ENCODE measurements around the gene CAMK1D.
A peak's percentile ranks its signal among the peaks of the same experiment; 100 is the strongest.

CAMK1D gene

GRCh38 chr10:12633776-12634620 is 284.7 kb downstream of the CAMK1D start:
- no peak for DNase-seq

GRCh38 chr10:12634621-12634931 is 285.2 kb downstream of the CAMK1D start:
- DNase-seq: no peak

- no peak for DNase-seq
Measured at GRCh38 chr10:12635127-12635541, 285.8 kb downstream of the CAMK1D start.

GRCh38 chr10:12636571-12636970 is 287.2 kb downstream of the CAMK1D start:
- DNase-seq: no peak

GRCh38 chr10:12637649-12638048 is 288.3 kb downstream of the CAMK1D start:
- no peak for DNase-seq

- peak; percentile 32 for DNase-seq
Measured at GRCh38 chr10:12638103-12638502, 288.8 kb downstream of the CAMK1D start.

GRCh38 chr10:12638781-12639180 is 289.4 kb downstream of the CAMK1D start:
- no peak for DNase-seq

GRCh38 chr10:12639996-12640944 is 290.9 kb downstream of the CAMK1D start:
- DNase-seq: no peak

GRCh38 chr10:12642036-12642435 is 292.7 kb downstream of the CAMK1D start:
- no peak for DNase-seq

- DNase-seq: no peak
Measured at GRCh38 chr10:12643279-12643678, 293.9 kb downstream of the CAMK1D start.

- DNase-seq: no peak
Measured at GRCh38 chr10:12644380-12645144, 295.2 kb downstream of the CAMK1D start.

GRCh38 chr10:12645449-12645848 is 296.1 kb downstream of the CAMK1D start:
- no peak for DNase-seq

- no peak for DNase-seq
Measured at GRCh38 chr10:12649012-12649584, 299.8 kb downstream of the CAMK1D start.

GRCh38 chr10:12650122-12650521 is 300.8 kb downstream of the CAMK1D start:
- no peak for DNase-seq

GRCh38 chr10:12650538-12651298 is 301.4 kb downstream of the CAMK1D start:
- no peak for DNase-seq

- no peak for DNase-seq
Measured at GRCh38 chr10:12655940-12656339, 306.6 kb downstream of the CAMK1D start.

- DNase-seq: no peak
Measured at GRCh38 chr10:12656518-12657142, 307.3 kb downstream of the CAMK1D start.

- DNase-seq: no peak
Measured at GRCh38 chr10:12657489-12657888, 308.1 kb downstream of the CAMK1D start.

GRCh38 chr10:12658526-12658925 is 309.2 kb downstream of the CAMK1D start:
- no peak for DNase-seq

GRCh38 chr10:12659706-12660105 is 310.4 kb downstream of the CAMK1D start:
- no peak for DNase-seq

GRCh38 chr10:12660812-12661211 is 311.5 kb downstream of the CAMK1D start:
- no peak for DNase-seq
